OCI-LY3 (cell line): ENCODE measurements around the gene DPEP2.

Experiments used
- CTCF ChIP-seq: fragments of 200-600, 300-600 bp; sonication (generic); IDR thresholded peaks from 2 replicates; pipeline ENCODE4 v1.5.1; 2014; ENCODE audit warnings: antibody characterized with exemption, low read length, low read depth
- EZH2phosphoT487 ChIP-seq: fragments of 200-600 bp; shearing (Covaris generic); IDR thresholded peaks from 2 replicates; pipeline ENCODE4 v1.6.1; 2018; ENCODE audit warnings: antibody characterized with exemption, mixed run types, low read depth

GRCh38 chr16:67965668-67966548, 33.4 kb downstream of the DPEP2 start:
- TF ChIP-seq CTCF (no peak), EZH2phosphoT487 (no peak)
